C1 segment of cervical spinal cord (tissue), 14 donors: ENCODE data around the gene DYRK1A.
"Not testable (repeated sequence)": the region's sequence is repeated elsewhere in the genome, so short reads cannot be mapped to it uniquely, and the experiment has no call there.

Source experiments
- DNase-seq, 14 donors: peaks; one replicate each; lab custom pipeline; 2025; lab: John Stamatoyannopoulos, UW

Gene DYRK1A

DNA sequence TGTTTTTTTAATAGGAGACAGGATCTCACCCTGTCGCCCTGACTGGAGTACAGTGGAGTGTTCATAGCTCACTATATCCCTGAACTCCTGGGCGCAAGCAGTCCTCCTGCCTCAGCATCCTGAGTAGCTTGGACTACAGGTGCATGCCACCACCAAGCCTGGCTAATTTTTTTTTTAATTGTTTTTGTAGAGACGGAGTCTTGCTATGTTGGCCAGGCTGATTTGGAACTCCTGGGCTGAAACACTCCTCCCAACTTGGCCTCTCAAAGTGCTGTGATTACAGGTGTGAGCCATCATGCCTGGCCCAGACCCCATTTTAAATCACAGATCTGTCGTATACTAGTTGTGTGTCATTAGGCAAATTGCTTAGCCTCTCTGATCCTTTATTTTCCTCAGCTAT, 161.1 kb downstream of the DYRK1A start:
- no peak for DNase-seq

DNA sequence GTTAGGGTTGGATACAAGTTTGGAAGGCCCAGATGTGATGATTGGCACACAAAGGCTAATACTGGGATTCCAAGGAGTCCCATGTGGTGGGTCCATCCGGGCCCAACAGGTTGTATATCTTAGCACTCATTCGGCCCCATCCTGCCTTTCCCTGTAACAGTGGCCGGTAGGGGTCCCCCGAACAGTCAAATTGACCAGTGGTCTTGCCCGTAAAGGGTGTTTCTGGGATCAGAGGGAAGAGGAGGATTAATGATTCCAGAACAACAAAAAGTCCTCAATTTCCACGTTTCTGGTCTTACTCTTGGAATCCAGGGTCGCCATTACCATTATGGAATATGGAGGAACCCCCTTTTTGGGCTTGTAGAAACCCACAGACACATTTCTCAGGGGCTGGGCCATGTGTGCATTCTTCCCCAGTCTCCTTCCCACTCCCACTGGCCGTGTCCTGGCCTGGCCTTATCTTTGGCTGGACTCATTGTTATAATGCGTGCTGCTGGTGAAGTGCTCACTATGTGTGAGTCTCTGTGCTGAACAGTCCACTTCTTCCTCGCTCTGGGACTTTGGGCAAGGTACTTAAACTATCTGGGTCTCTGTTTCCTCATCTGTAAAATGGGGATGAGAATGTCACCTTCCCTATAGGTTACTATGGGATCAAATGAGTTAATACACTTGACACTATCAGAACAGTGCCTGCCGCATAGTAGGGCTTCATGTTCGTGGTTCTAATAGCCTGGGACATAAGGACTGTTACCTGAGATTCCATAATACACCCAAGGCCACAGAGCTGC, 161.8 kb downstream of the DYRK1A start:
- no peak for DNase-seq

DNA sequence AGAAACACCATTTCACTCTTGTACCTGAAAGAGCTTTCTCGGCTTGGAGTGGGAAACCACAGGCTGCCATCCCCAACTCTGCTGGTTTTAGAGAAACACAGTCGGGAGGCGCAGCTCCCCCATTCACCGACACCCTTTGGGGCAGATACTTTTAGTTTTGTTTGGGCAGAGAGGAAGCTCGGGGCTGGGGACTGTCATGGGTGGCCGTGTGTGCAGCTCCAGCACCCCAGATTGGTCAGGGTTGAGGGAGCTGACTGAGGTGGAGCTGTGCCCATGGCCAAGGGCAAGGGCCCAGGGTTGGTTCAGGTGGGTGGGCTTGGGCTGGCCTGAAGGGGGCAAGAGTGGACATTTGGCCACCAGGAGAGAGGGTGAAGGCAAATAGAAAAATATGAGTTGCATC, 163.1 kb downstream of the DYRK1A start:
- no peak for DNase-seq

DNA sequence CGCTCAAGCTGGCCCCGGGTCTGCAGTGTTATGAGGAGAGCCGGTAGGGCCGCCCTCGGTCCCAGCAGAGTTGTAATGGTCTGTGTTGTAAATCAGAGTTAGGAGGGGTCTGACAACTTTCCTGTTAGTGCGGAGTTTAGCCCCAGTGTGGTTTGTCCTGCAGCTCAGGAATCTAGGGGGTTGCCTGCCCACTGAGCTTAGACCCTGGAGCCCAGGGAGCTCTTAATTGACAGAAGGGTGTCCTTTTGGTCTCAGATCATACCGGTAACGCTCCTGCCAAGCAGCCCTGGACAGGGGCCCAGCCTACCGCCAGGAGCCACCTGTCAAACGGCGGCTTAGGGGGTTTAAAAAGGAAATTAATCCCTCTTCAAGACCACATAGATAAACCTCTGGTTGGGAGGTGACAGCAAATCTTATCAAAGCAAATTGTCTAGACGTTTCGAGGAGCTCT, 164.4 kb downstream of the DYRK1A start:
- DNase-seq = peak in 1 of 14 donors; percentile 38

DNA sequence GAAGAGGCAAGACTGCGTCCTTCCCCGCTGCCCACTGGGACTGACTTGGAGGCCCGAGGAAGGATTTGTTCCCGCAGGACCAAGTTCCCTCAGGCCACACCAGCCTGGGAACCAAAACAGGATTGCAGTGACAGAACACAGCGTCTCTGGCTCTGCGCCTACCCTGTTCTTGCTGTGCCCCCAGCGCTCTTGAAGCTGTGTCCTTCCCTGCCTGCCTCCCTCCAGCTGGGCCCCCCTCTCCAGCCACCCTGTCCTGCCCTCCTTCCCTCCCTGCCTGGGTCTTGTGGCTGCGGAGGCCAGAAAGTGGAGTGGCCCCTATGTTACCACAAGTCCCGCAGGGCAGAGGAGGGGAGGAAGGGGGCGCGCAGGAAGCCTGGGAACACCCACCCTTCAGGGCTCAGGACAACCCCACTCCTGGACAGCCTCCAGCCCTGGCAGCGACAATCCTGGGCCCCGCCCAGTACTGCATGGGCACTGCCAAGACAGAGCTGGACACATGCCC, 164.9 kb downstream of the DYRK1A start:
- peak in 3 of 14 donors; percentile 22 to 41 (median 38) for DNase-seq

DNA sequence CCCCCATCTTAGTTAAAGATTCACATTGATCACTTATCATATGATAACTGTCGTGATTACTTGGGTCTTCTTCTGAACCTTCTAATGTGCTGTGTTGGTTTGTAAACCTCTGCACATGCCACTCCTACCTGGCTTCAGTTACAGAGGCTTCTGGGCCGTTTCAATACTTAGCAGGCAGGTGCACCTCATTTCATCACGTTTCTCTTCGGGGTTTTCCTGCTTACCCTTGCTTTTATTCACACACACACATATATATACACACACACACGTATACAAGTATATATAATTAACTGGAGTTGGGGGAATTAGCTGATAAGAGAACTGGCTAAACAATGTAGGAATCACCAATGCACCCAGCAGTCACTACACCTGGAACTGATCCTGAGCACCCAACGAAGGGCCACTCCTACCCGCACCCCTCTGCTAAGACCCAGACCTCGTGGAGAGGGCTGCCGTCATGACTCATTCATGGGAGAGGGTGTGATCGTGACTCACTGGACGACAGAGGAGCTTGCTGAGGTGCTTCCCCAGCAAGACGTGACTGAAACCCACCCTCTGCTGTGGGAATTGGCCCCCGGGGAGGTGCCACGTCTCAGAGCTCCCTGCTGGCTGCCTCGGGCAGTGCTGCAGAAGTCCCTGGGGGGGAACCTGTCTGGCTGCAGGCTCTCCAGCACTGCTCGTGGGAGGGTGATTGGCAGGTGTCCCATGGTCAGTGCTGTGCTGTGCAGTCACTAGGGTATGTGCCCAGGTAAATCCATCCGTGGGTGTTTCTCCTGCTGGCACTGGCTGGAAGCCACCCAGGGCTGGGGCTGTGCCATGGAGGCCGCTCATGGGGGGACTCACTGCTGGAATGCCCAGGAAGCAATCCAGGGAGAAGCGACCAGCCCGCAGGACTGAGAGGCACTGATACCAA, 166.6 kb downstream of the DYRK1A start:
- DNase-seq = no peak

DNA sequence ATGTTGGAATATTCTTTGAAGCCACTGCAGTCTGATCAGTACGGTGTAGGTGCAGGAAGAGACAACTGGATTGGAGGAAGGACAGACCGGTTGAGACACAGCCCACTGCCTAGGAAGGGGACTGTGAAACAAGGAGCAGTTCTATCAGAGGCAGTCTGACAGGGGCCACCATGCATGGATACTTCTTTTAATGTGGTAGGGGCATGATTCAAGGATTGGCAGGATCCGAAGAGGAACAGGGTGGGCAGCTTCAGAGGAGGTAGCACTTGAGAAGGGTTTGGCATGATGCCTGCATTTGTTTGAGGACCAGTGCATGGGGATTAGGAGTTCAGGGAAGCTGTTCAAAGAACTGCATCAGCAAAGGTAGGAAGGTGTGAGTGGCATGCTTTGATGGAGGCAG, 167.9 kb downstream of the DYRK1A start:
- DNase-seq = no peak

DNA sequence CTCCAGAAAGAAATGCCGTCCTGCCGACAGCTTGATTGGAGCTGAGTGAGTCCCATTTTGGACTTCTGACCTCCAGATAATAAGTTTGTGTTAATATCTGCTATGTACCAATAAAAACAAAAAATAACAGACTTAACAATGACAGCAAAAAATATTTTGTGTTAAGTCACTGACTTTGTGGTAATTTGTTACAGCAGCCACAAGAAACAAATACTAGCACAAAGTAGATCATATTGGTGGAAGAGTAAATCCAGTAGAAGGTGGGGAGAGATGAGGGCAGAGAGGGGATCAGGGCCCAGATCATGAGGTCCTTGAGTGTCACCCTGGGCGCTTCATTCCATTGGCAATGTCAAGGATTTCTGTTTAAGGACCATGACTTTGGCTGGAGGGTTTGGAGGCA, 168.6 kb downstream of the DYRK1A start:
- no peak for DNase-seq

DNA sequence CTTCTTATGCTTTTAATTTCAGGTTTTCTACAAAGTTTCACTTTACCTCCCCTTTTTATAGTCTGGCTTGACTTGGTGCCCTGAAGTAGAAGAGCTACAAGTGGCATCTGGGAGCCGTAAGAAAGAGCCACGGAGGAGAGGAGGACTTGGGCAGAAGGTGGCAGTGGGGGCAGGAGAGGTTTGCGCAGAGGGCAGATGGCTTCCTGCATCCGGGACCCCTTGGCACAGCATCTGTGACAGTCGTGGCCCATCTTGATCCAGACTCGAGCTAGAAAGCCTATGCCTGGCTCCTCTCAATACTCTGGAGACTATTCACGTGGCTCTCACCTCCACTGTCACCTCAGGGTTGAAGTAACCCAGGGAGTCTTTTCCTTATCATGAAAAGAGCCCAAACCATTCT, 169.1 kb downstream of the DYRK1A start:
- no peak for DNase-seq

DNA sequence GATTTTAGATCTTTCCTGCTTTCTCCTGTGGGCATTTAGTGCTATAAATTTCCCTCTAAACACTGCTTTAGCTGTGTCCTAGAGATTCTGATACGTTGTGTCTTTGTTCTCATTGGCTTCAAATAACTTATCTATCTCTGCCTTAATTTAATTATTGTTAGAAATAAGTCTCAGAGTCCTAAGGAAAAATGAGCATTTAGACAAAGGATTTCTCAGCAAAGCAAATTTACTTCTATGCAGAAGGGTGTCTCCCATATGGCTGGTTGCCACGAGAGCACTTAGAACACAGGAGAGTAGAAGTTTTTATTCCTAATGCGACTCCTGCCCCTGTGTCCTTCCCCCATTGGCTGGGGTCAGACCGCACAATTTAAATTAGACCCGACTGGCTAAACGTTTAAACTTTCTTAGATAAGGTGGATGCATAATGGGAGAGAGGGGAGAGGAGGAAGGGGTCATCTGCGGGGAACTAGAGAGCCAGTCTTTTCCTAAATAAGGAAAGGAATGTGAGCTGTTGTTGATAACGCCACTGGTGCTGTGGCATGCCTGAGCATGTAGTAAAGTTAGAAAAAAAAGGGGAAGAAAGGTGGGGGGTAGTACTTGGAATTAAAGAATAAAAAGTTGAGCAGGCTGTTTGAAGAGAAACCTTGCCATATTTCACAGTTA, 170.2 kb downstream of the DYRK1A start:
- DNase-seq = no peak

DNA sequence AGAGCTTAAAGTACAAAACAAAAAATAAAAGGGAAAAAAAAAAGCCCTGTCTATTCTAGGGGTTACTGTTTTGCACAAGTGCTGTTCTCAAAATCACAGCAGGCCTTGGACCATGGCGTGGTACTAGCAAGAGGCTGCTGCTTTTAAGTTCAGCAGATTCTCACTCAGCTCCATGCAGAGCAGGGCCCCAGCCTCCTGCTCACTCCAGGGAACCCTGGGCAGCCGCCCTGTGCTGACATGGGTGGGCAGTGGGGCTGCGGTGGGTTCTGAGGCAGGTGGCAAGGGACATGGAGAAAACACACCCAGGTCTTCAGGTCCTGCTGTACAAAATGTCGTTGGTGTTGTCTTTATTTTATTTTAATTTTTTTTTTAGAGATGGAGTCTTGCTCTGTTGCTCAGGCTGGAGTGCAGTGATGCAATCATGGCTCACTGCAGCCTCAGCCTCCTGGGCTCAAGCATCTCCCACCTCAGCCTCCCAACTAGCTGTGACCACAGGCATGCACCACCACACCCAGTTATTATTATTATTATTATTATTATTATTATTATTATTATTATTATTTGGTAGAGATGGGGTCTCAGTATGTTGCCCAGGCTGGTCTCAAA, 170.9 kb downstream of the DYRK1A start:
- DNase-seq = no peak

DNA sequence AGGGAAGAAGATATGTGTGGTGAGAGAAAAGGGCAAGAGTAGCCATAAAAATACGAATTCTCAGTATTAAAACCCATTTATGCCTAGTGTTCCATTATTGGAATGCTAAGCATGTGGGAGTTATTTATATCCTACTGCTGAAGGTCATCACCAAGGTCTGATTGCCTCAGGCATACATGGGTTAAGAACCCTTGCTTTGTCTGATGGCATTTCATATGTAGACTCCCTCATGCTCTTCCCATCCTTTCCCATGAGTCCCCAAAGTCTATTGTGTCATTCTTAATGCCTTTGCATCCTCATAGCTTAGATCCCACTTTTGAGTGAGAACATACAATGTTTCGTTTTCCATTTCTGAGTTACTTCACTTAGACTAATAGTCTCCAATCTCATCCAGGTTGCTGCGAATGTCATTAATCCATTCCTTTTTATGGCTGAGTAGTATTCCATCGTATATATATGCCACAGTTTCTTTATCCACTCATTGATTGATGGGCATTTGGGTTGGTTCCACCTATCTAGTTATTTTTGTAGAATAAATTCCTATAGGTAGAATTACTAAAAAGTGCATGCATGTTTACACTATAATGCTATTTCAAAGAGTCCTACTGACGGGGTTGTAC, 172.5 kb downstream of the DYRK1A start:
- no peak for DNase-seq

DNA sequence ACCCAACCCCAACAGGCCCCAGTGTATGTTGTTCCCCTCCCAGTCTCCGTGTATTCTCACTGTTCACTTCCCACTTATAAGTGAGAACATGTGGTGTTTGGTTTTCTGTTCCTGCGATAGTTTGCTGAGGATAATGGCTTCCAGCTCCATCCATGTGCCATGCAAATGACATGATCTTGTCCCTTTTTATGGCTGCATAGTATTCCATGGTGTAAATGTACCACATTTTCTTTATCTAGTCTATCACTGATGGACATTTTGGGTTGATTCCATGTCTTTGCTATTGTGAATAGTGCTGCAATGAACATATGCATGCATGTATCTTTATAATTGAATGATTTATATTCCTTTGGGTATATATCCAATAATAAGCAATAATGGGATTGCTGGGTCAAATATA, 174.6 kb downstream of the DYRK1A start:
- not testable (repeated sequence) for DNase-seq

DNA sequence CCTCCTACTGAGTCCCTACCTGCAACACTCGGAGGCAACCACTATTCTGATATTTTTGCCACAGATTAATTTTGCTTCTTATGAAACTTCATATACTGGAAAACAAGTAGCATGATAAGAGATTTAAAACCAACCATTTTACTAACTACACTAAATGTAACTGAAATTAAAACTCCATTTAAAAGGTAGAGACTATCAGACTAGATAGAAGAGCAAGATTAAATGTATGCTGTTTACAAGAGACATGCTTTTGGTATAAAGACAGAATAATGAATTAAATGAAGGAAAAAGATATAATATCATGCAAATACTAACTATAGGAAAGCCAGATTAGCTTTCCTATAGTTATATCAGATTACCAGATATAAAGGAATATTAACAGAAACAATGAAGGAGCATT, 175.9 kb downstream of the DYRK1A start:
- DNase-seq = no peak

DNA sequence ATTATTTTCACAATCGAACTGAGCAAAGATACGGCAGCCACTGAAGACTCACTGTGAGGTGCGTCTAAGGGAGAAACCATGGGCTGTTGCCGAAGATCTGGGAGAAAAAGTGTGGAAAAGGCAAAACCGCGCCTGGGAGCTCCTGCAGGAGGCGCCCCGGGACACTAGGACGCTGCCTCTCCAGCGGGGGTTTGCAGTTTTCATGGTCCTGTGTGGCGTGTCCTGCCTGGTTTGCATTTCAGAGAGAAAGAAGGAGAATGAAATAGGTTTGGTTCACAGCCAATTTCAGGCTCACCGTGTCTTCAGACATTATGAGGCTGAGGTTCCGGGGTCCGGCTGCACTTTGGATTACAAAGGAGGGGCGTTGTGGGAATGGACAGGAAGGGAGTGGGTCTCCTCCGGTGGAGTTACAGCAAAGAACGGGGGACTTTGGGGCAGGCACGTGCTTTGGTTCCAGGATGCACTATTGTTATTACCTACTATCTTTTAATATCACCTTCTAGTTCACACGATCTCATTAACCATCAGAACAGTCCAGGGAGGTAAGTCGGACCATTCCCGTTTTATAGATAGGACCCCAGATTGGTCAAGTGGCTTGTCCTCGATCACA, 179.8 kb downstream of the DYRK1A start:
- DNase-seq = no peak

DNA sequence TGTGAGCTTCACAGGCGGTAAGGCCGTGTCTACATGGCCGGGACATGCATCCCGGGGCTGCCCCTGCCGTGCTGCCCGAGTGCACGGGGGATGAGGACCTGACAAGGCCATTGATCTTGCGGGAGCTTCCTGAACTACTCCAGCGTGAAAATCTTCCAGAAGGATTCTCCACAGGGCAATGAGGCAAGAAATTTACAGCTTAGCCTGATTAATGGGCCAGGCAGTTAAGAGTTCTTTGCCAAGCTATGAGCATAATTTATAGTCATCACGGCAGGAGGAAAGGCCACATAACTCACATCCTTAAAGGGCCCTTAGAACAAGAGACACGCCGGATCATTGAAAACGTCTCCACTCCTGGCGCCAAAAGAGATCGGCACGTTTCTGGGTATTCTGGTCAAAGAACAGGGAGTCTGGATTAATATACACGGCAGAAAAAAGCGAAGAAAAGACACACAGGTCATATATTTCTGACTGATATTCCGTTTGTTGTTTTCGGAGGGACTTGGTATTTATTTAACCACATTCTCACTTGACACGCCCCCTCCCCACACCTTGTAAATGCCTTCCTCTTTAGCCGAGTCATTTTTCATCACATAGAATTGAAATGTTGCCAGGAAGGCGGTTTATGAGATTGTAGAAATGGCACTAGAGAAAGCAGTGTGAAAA, 180.5 kb downstream of the DYRK1A start:
- DNase-seq = no peak

DNA sequence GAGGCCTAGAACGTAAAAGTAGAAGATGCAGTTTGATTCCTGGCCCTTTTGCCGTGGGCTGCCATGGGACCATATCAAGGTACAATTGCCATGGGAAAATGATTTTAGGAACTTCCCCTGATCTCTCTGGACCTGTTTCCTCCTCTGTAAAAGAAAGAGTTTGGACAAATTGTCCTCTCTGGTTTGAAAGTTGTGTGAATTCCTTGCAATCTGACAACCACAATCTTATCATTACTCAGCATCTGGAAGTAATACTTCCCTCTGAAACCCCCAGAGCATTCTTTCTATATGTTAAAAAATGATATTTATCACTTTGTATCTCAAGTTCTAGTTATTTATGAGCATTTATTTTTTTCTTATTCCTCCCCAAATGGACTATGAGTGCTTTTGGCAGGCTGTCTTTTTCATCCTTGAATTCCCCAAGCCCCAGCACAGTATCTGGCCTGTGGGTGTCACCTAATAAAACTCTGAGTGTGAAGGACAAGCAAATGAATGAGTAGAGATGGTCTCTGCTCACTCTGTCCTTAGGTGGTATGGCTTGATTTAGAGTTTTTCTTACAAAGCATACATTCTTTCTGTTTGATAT, 181.1 kb downstream of the DYRK1A start:
- no peak for DNase-seq

DNA sequence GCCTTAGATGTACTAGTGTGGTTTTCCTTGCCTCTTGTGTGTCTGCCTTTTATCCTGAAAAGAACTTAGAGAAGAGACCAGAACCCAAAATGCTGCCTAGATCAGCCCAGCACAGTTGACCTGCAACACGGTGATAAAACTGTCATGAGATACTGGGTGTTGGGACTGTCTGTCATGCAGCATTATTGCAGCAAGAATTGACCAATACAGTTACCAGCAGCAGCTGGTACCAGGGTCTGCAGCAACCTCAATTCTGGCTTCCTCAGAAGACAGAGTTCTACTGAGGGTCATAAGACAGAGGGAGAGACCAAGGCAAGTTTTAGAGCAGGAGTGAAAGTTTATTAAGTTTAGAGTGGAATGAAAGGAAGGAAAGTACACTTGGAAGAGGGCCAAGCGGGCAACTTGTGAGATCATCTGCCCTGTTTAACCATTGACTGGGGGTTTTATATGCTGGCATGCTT, 182.0 kb downstream of the DYRK1A start:
- DNase-seq = no peak

DNA sequence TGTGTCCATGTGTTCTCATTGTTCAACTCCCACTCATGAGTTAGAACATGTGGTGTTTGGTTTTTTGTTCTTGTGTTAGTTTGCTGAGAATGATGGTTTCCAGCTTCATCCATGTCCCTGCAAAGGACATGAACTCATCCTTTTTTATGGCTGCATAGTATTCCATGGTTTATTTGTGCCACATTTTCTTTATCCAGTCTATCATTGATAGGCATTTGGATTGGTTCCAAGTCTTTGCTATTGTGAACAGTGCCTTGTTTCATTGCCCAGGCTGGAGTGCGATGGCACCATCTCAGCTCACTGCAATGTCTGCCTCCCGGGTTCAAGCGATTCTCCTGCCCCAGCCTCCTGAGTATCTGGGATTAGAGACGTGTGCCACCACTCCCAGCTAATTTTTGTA, 183.2 kb downstream of the DYRK1A start:
- DNase-seq = not testable (repeated sequence)

DNA sequence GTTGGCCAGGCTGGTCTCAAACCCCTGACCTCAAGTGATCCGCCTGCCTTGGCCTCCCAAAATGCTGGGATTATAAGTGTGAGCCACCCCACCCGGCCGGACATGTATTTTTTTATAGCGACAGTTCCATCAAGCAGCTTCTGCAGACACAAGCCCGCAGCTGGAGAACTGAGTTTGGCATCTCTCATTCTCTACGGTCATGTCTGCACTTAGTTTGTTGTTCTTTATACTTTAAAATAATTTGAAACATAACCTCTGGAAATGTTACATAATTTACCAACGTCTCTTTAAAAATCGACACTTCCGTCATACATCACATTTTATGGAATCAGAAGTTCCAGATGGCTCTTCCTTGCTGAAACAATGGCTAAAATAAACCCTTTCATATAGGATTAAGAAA, 183.6 kb downstream of the DYRK1A start:
- no peak for DNase-seq
